HEK293 (cell line): ENCODE measurements around the gene DCUN1D3.

Source experiments
- ATF2 ChIP-seq: fragments of 450-650 bp; formaldehyde crosslinking; IDR thresholded peaks from 2 replicates; pipeline ENCODE4 v1.5.1; 2016; ENCODE audit warnings: missing biosample characterization, missing genetic modification characterization, low read depth
- CTCF ChIP-seq: fragments of 450-650 bp; formaldehyde crosslinking; IDR thresholded peaks from 2 replicates; pipeline ENCODE4 v1.5.1; 2016; ENCODE audit warnings: missing biosample characterization, missing genetic modification characterization
- KLF16 ChIP-seq: fragments of 450-650 bp; formaldehyde crosslinking; IDR thresholded peaks from 2 replicates; pipeline ENCODE4 v1.5.1; 2017; ENCODE audit warnings: missing biosample characterization, missing genetic modification characterization
- PRDM1 ChIP-seq: fragments of 450-650 bp; formaldehyde crosslinking; IDR thresholded peaks from 2 replicates; pipeline ENCODE4; 2016; ENCODE audit warnings: missing biosample characterization, missing genetic modification characterization
- ZBTB1 ChIP-seq: fragments of 450-650 bp; formaldehyde crosslinking; IDR thresholded peaks from 2 replicates; pipeline ENCODE4 v1.5.1; 2016; ENCODE audit warnings: missing biosample characterization, missing genetic modification characterization
- ZFP37 ChIP-seq: fragments of 450-650 bp; formaldehyde crosslinking; IDR thresholded peaks from 2 replicates; pipeline ENCODE4 v1.5.1; 2016; ENCODE audit warnings: missing biosample characterization, missing genetic modification characterization
- ZNF155 ChIP-seq: fragments of 450-650 bp; formaldehyde crosslinking; IDR thresholded peaks from 2 replicates; pipeline ENCODE4 v1.5.1; 2016; ENCODE audit warnings: missing biosample characterization, missing genetic modification characterization
- ZNF221 ChIP-seq: fragments of 450-650 bp; formaldehyde crosslinking; IDR thresholded peaks from 2 replicates; pipeline ENCODE4 v1.5.1; 2017; ENCODE audit warnings: missing biosample characterization, missing genetic modification characterization, borderline replicate concordance
- ZNF544 ChIP-seq: fragments of 450-650 bp; formaldehyde crosslinking; IDR thresholded peaks from 2 replicates; pipeline ENCODE4 v1.5.0; 2017; ENCODE audit warnings: missing biosample characterization, missing genetic modification characterization
- ZNF600 ChIP-seq: fragments of 450-650 bp; formaldehyde crosslinking; IDR thresholded peaks from 2 replicates; pipeline ENCODE4 v1.5.1; 2016; ENCODE audit warnings: missing biosample characterization, missing genetic modification characterization
- ZNF624 ChIP-seq: fragments of 450-650 bp; formaldehyde crosslinking; IDR thresholded peaks from 2 replicates; pipeline ENCODE4 v1.5.1; 2017; ENCODE audit warnings: missing biosample characterization, missing genetic modification characterization
- ZNF768 ChIP-seq: fragments of 450-650 bp; formaldehyde crosslinking; IDR thresholded peaks from 2 replicates; pipeline ENCODE4 v1.5.1; 2018; ENCODE audit warnings: missing biosample characterization, mild to moderate bottlenecking, missing genetic modification characterization
- ZNF837 ChIP-seq: fragments of 450-650 bp; formaldehyde crosslinking; IDR thresholded peaks from 2 replicates; pipeline ENCODE4 v1.5.1; 2016; ENCODE audit warnings: missing biosample characterization, missing genetic modification characterization

- TF ChIP-seq CTCF (tag by site-specific recombination) (no peak), KLF16 (tag by site-specific recombination) (no peak), ZNF155 (tag by site-specific recombination) (no peak), ZBTB1 (tag by site-specific recombination) (no peak), ZFP37 (no peak), ZNF221 (no peak), ZNF544 (no peak), ZNF837 (tag by site-specific recombination) (no peak), ZNF624 (tag by site-specific recombination) (no peak), ZNF768 (tag by site-specific recombination) (no peak), PRDM1 (no peak), ZNF600 (tag by site-specific recombination) (no peak), ATF2 (no peak)
Measured at GRCh38 chr16:20937736-20938135, 37.6 kb upstream of the DCUN1D3 start.
